IMR-90 (cell line): Measurements from ENCODE around the gene NRARP. TPM values are rescaled to one million over a fixed set of nuclear protein-coding genes. Genes with fewer than 3 reads are reported as not detected.

Experiments used
- ATAC-seq: fragments of 200-7000 bp; cut with Tn5 transposase; 2 replicates; pipeline ENCODE4 v1.9.1; 2020; ENCODE audit warnings: low read depth, mild to moderate bottlenecking, moderate library complexity
- BruUV-seq: library from RNA; stranded (reverse); fragments of 400-500 nt; replicated peaks from 2 replicates; lab custom pipeline; 2021; lab: Mats Ljungman, UMichigan
- CTCF ChIA-PET: fragments of 300-600 bp; formaldehyde crosslinking; extraction: SDS; loops from one replicate; lab custom pipeline; 2021; ENCODE audit warnings: antibody characterized with exemption; lab: Yijun Ruan, JAX
- POLR2A ChIA-PET: fragments of 300-600 bp; sonication (Branson Sonifier 250); formaldehyde crosslinking; loops from one replicate; lab custom pipeline; 2022; ENCODE audit warnings: antibody characterized with exemption; ENCODE audit not compliant: unreplicated experiment; lab: Charles Lee
- DNase-seq: peaks from one replicate; pipeline ENCODE4 v3.0.0; 2013
- H2AFZ ChIP-seq: replicated peaks from 2 replicates; pipeline ENCODE3; 2013; ENCODE audit warnings: low read length, mild to moderate bottlenecking; ENCODE audit not compliant: poor library complexity
- H2AK5ac ChIP-seq: 2 replicates; pipeline ENCODE4 v1.6.1; 2013; ENCODE audit warnings: low read depth, low read length, inconsistent platforms
- H2AK9ac ChIP-seq: replicated peaks from 2 replicates; pipeline ENCODE3; 2013; ENCODE audit warnings: mild to moderate bottlenecking, low read depth, low read length, moderate library complexity; ENCODE audit not compliant: poor library complexity
- H2BK120ac ChIP-seq: 2 replicates; pipeline ENCODE4 v1.6.1; 2013; ENCODE audit warnings: low read depth, low read length, inconsistent platforms
- H2BK15ac ChIP-seq: 3 replicates; pipeline ENCODE4 v1.6.1; 2013; ENCODE audit warnings: low read depth, low read length, inconsistent platforms
- H2BK20ac ChIP-seq: 2 replicates; pipeline ENCODE4 v1.6.1; 2013; ENCODE audit warnings: low read depth, mild to moderate bottlenecking, inconsistent platforms, low read length, moderate library complexity
- H2BK5ac ChIP-seq: 2 replicates; pipeline ENCODE4 v1.6.1; 2013; ENCODE audit warnings: mild to moderate bottlenecking, low read depth, low read length, inconsistent platforms; ENCODE audit not compliant: poor library complexity, severe bottlenecking
- H3K14ac ChIP-seq: replicated peaks from 2 replicates; pipeline ENCODE4 v1.6.1; 2013; ENCODE audit warnings: low read depth, low read length, inconsistent platforms
- H3K18ac ChIP-seq: 2 replicates; pipeline ENCODE4 v1.6.1; 2013; ENCODE audit warnings: low read depth, low read length, control low read depth
- H3K23ac ChIP-seq: 2 replicates; pipeline ENCODE4 v1.6.1; 2013; ENCODE audit warnings: low read depth, low read length, inconsistent platforms
- H3K27ac ChIP-seq: 2 replicates; pipeline ENCODE4 v1.5.1; 2013; ENCODE audit warnings: mild to moderate bottlenecking, control low read depth, low read length; ENCODE audit not compliant: insufficient read depth
- H3K27me3 ChIP-seq: 2 replicates; pipeline ENCODE4 v1.6.1; 2013; ENCODE audit warnings: low read length; ENCODE audit not compliant: control insufficient read depth, insufficient read depth
- H3K36me3 ChIP-seq: 2 replicates; pipeline ENCODE4 v1.6.1; 2013; ENCODE audit warnings: low read length, mixed read lengths; ENCODE audit not compliant: control insufficient read depth, insufficient read depth
- H3K4ac ChIP-seq: 2 replicates; pipeline ENCODE4 v1.6.1; 2013; ENCODE audit warnings: low read depth, low read length, inconsistent platforms
- H3K4me1 ChIP-seq: 2 replicates; pipeline ENCODE4 v1.6.1; 2013; ENCODE audit warnings: low read length, mixed read lengths; ENCODE audit not compliant: control insufficient read depth, insufficient read depth
- H3K4me2 ChIP-seq: 2 replicates; pipeline ENCODE4 v1.6.1; 2013; ENCODE audit warnings: low read depth, mild to moderate bottlenecking, control low read depth, low read length, moderate library complexity
- H3K4me3 ChIP-seq: 2 replicates; pipeline ENCODE4 v1.5.1; 2013; ENCODE audit warnings: low read depth, mild to moderate bottlenecking, control low read depth, low read length, moderate library complexity; ENCODE audit not compliant: insufficient read depth
- H3K56ac ChIP-seq: 2 replicates; pipeline ENCODE4 v1.6.1; 2013; ENCODE audit warnings: low read length, inconsistent platforms; ENCODE audit not compliant: insufficient read depth; ENCODE audit errors: extremely low read depth
- H3K79me1 ChIP-seq, 2 experiments: 2 replicates each; pipeline ENCODE4 v1.6.1; 2013; ENCODE audit warnings: low read length in 2 of 2, inconsistent platforms in 1 of 2, low read depth in 1 of 2
- H3K9ac ChIP-seq: 2 replicates; pipeline ENCODE4 v1.6.1; 2013; ENCODE audit warnings: low read depth, low read length, control low read depth
- H3K9me1 ChIP-seq: 2 replicates; pipeline ENCODE4 v1.6.1; 2013; ENCODE audit warnings: low read length, inconsistent platforms; ENCODE audit not compliant: insufficient read depth
- H3K9me3 ChIP-seq: 2 replicates; pipeline ENCODE4 v1.6.1; 2013; ENCODE audit warnings: low read length; ENCODE audit not compliant: control insufficient read depth, insufficient read depth
- H4K20me1 ChIP-seq: 2 replicates; pipeline ENCODE4 v1.6.1; 2013; ENCODE audit warnings: low read length, inconsistent platforms; ENCODE audit not compliant: insufficient read depth
- H4K5ac ChIP-seq: 2 replicates; pipeline ENCODE4 v1.6.1; 2013; ENCODE audit warnings: mild to moderate bottlenecking, low read depth, low read length, control low read depth
- H4K8ac ChIP-seq, 2 experiments: 2 replicates each; pipeline ENCODE4 v1.6.1; 2013; ENCODE audit warnings: low read depth in 2 of 2, low read length in 2 of 2, control low read depth in 1 of 2, inconsistent platforms in 1 of 2
- H4K91ac ChIP-seq: 2 replicates; pipeline ENCODE4 v1.6.1; 2013; ENCODE audit warnings: low read depth, low read length, inconsistent platforms; ENCODE audit not compliant: insufficient read depth
- BHLHE40 ChIP-seq: fragments of 150-350 bp; IDR thresholded peaks from 2 replicates; pipeline ENCODE4 v1.6.1; 2016; ENCODE audit warnings: mild to moderate bottlenecking, low read depth, low read length
- CEBPB ChIP-seq: IDR thresholded peaks from 2 replicates; pipeline ENCODE4 v1.6.1; 2012; ENCODE audit warnings: low read depth, low read length, improper control_type of control experiment
- CHD1 ChIP-seq: IDR thresholded peaks from 2 replicates; pipeline ENCODE4 v1.6.1; 2012; ENCODE audit warnings: low read depth, low read length, improper control_type of control experiment
- CTCF ChIP-seq: conservative IDR thresholded peaks from 2 replicates; pipeline ENCODE4 v1.5.1; 2012; ENCODE audit warnings: mild to moderate bottlenecking, low read depth, low read length, improper control_type of control experiment
- MAFK ChIP-seq: IDR thresholded peaks from 2 replicates; pipeline ENCODE4 v1.6.1; 2012; ENCODE audit warnings: low read depth, low read length, improper control_type of control experiment
- MAZ ChIP-seq: IDR thresholded peaks from 2 replicates; pipeline ENCODE4 v1.6.1; 2012; ENCODE audit warnings: low read depth, mild to moderate bottlenecking, low read length, improper control_type of control experiment, moderate library complexity, borderline replicate concordance
- MXI1 ChIP-seq: IDR thresholded peaks from 2 replicates; pipeline ENCODE4 v1.6.1; 2012; ENCODE audit warnings: low read depth, mild to moderate bottlenecking, low read length, moderate library complexity, borderline replicate concordance
- NFE2L2 ChIP-seq: fragments of 150-350 bp; IDR thresholded peaks from 2 replicates; pipeline ENCODE4 v1.6.1; 2016; ENCODE audit warnings: low read depth, mild to moderate bottlenecking, low read length
- RAD21 ChIP-seq: IDR thresholded peaks from 2 replicates; pipeline ENCODE4 v1.6.1; 2012; ENCODE audit warnings: low read length, improper control_type of control experiment
- RCOR1 ChIP-seq: IDR thresholded peaks from 2 replicates; pipeline ENCODE4 v1.6.1; 2012; ENCODE audit warnings: mild to moderate bottlenecking, low read length, improper control_type of control experiment; ENCODE audit not compliant: insufficient replicate concordance
- RFX5 ChIP-seq: IDR thresholded peaks from 2 replicates; pipeline ENCODE4 v1.8.0; 2012; ENCODE audit warnings: low read depth, mild to moderate bottlenecking, low read length, moderate library complexity
- WGBS, 2 experiments: methylation state at CpG; one replicate each; pipeline versions ENCODE4 v1.1.5 to v1.1.7; 2013; ENCODE audit warnings: missing lambda C conversion rate in 2 of 2; ENCODE audit not compliant: insufficient read length in 1 of 2; ENCODE audit errors: extremely low coverage in 2 of 2; 5-methylcytosine and 5-hydroxymethylcytosine counted together
- dilution Hi-C: fragments of 300-500 bp; cut with HindIII; formaldehyde crosslinking; loops from one replicate; pipeline ENCODE4 v1.14.3; 2018; ENCODE audit warnings: low sequenced_read_pairs; ENCODE audit not compliant: unreplicated experiment
- in situ Hi-C: fragments of 300-500 bp; cut with MboI; formaldehyde crosslinking; loops from 3 replicates; pipeline ENCODE4 v1.14.3; 2019; ENCODE audit warnings: low sequenced_read_pairs, inconsistent platforms, mixed read lengths
- intact Hi-C: fragments of 100-400 bp; cut with micrococcal nuclease; formaldehyde crosslinking; loops from 2 replicates; pipeline ENCODE4 v1.10.0; 2022
- polyA plus RNA-seq, 3 experiments: library from polyadenylated mRNA; depleted of rRNA; stranded (reverse); fragments of >200 nt; gene quantifications; 2 replicates each; pipeline ENCODE4 v1.2.3, GENCODE V29; 2012; ENCODE audit warnings: low replicate concordance in 1 of 3
- total RNA-seq: library from RNA; depleted of rRNA; stranded (reverse); fragments of >200 nt; gene quantifications from 2 replicates; pipeline ENCODE4 v1.2.3, GENCODE V29; 2012
- TF ChIP-seq, protein P1 (sequence below): fragments of 150-350 bp; IDR thresholded peaks from 2 replicates; pipeline ENCODE4 v1.6.1; 2017; ENCODE audit warnings: mild to moderate bottlenecking, antibody characterized with exemption, low read length, low read depth
- TF ChIP-seq, protein P2 (sequence below): fragments of 150-350 bp; IDR thresholded peaks from 2 replicates; pipeline ENCODE4 v1.6.1; 2016; ENCODE audit warnings: low read depth, mild to moderate bottlenecking, low read length, moderate library complexity, borderline replicate concordance

Gene NRARP
- total and polyA plus RNA-seq, 2 of the 4 experiments (the other 2 are of a cell fraction) = 0.15 TPM; not detected in 1

DNA sequence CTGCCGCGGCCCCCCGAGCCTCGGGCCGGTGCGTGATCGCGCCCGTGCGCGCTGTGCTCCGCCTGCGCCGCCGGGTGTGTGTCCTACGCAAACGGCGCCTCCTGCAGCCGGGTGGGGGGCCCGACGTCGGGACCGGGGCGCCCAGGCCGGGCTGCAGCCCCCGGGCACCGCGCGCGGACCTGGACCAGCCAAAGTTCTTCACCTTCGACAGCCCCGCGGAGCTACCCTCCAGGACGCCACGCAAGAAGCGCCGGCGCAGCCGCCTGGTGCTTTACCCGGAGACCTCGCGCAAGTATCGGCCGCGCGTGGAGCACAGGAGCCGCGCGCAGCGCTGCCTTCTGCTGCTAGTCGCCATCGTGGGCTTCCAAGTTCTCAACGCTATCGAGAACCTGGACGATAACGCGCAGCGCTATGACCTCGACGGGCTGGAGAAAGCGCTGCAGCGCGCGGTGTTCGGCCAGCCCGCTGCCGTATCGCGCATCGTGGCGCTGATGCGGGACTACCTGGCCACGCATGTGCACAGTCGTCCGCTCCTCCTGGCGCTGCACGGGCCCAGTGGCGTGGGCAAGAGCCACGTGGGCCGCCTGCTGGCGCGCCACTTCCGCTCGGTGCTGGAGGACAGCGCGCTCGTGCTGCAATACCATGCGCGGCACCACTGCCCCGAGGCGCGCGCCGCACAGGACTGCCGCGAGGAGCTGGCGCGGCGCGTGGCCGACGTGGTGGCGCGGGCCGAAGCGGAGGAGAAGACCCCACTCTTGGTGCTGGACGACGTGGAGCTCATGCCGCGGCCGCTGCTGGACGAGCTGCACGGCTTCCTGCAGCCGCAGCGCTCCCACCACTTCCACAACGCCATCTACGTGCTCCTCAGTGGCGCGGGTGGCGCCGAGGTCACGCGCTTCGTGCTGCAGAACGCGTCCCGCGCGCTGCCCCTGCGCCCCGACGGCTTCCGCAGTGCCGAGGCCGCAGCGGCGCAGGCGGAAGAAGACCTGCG lies 23.1 kb downstream of the NRARP start:
- intact Hi-C loops = no loop called here
- H3K27ac ChIP-seq = peak overlapping the region; percentile 81; the same call in 1 of the 2 replicates
- H2BK15ac ChIP-seq = no peak overlapping the region
- H4K91ac ChIP-seq = no peak overlapping the region
- no peak overlapping the region for H3K18ac ChIP-seq
- no peaks in the 10 kb centered on the region for H3K9me1 ChIP-seq
- ChIA-PET CTCF (no interaction called here), POLR2A (no interaction called here)
- H2BK5ac ChIP-seq = peak overlapping the region; percentile 51
- no peak overlapping the region for H3K4ac ChIP-seq
- H3K9ac ChIP-seq = peak overlapping the region; percentile 79; the same call in 1 of the 2 replicates
- no peak overlapping the region; the same call in 1 of the 2 replicates for H2AK5ac ChIP-seq
- no peak overlapping the region for H4K5ac ChIP-seq
- ATAC-seq (0 out of 2 replicates have a peak, but pooled peaks have one; percentile 0), DNase-seq (no peak)
- dilution Hi-C loops = no loop called here
- H2BK20ac ChIP-seq = no peak overlapping the region
- peaks cover 21% of the 10 kb centered on the region for H3K4me1 ChIP-seq
- H3K36me3 ChIP-seq = peaks cover 31% of the 10 kb centered on the region
- H4K8ac ChIP-seq = no peak overlapping the region
- peak overlapping the region; percentile 99 for H2AK9ac ChIP-seq
- no peaks in the 10 kb centered on the region for H3K27me3 ChIP-seq
- in situ Hi-C loops = no loop called here
- no peak overlapping the region; the same call in 1 of the 2 replicates for H3K14ac ChIP-seq
- H3K23ac ChIP-seq = peak overlapping the region; percentile 59; the same call in 1 of the 2 replicates
- 72% methylated on average over 139 of the region's 139 CpGs; no CpG with 5 or more reads in 1 of the 2 experiments for WGBS, 2 experiments
- no peaks in the 10 kb centered on the region for H3K9me3 ChIP-seq
- peaks cover 0 to 58% of the 10 kb centered on the region in 2 experiments for H3K79me1 ChIP-seq
- H3K56ac ChIP-seq = no peak overlapping the region
- H4K20me1 ChIP-seq = peaks cover 40% of the 10 kb centered on the region
- no peak overlapping the region for H2BK120ac ChIP-seq
- H3K4me2 ChIP-seq = peak overlapping the region; percentile 77
- peak overlapping the region; percentile 80 for H3K4me3 ChIP-seq
- BruUV-seq = no TSS peak
- peak overlapping the region; percentile 43 for H2AFZ ChIP-seq
- TF ChIP-seq, protein P1, sequence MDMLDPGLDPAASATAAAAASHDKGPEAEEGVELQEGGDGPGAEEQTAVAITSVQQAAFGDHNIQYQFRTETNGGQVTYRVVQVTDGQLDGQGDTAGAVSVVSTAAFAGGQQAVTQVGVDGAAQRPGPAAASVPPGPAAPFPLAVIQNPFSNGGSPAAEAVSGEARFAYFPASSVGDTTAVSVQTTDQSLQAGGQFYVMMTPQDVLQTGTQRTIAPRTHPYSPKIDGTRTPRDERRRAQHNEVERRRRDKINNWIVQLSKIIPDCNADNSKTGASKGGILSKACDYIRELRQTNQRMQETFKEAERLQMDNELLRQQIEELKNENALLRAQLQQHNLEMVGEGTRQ = no peak
- TF ChIP-seq CTCF (no peak), CEBPB (no peak), RFX5 (no peak), RAD21 (no peak), MXI1 (no peak), CHD1 (no peak), RCOR1 (no peak), MAZ (no peak), NFE2L2 (no peak), BHLHE40 (no peak), MAFK (no peak)
- TF ChIP-seq, protein P2, sequence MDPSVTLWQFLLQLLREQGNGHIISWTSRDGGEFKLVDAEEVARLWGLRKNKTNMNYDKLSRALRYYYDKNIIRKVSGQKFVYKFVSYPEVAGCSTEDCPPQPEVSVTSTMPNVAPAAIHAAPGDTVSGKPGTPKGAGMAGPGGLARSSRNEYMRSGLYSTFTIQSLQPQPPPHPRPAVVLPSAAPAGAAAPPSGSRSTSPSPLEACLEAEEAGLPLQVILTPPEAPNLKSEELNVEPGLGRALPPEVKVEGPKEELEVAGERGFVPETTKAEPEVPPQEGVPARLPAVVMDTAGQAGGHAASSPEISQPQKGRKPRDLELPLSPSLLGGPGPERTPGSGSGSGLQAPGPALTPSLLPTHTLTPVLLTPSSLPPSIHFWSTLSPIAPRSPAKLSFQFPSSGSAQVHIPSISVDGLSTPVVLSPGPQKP = no peak
